B cell (primary cell): ENCODE measurements around the gene HIBCH. TPM values are rescaled to one million over a fixed set of nuclear protein-coding genes. Genes with fewer than 3 reads are reported as not detected.

ENCODE experiments used
- ATAC-seq: fragments of 200-7000 bp; cut with Tn5 transposase; one replicate; pipeline ENCODE4 v1.10.0; 2021; ENCODE audit warnings: low read depth, mild to moderate bottlenecking, moderate number of reproducible peaks, moderate library complexity
- CTCF ChIA-PET: fragments of 350-600 bp; sonication (Branson Sonifier 250); formaldehyde crosslinking; loops from one replicate; lab custom pipeline; 2021; ENCODE audit warnings: antibody characterized with exemption, inconsistent platforms; lab: Charles Lee
- POLR2A ChIA-PET: fragments of 350-600 bp; sonication (Branson Sonifier 250); formaldehyde crosslinking; loops from one replicate; lab custom pipeline; 2021; ENCODE audit warnings: antibody characterized with exemption; lab: Charles Lee
- DNase-seq: peaks from one replicate; pipeline ENCODE4 v3.0.0; 2013
- H2AFZ ChIP-seq: 2 replicates; pipeline ENCODE4 v1.6.1; 2012; ENCODE audit warnings: mild to moderate bottlenecking, low read depth, low read length; ENCODE audit not compliant: insufficient read depth, poor library complexity, severe bottlenecking
- H3K27ac ChIP-seq, 2 donors: 1 replicate in 1 of 2; 2 replicates in 1 of 2; pipeline ENCODE4 v1.5.1; 2012 to 2013; ENCODE audit warnings: low read length in 2 of 2, mild to moderate bottlenecking in 2 of 2, moderate library complexity in 1 of 2
- H3K27me3 ChIP-seq, 4 experiments: fragments of 200-600 bp in 1 of 4; sonication (generic) in 1 of 4; replicated peaks in 1 of 4; 1 replicate in 2 of 4; 2 replicates in 2 of 4; pipeline versions ENCODE4 v1.6.1 to v1.7.0; 2013 to 2016; ENCODE audit warnings: low read length in 3 of 4, mild to moderate bottlenecking in 2 of 4, mixed read lengths in 1 of 4, moderate library complexity in 1 of 4; ENCODE audit not compliant: insufficient read depth in 4 of 4, control insufficient read depth in 3 of 4; ENCODE audit errors: control extremely low read depth in 1 of 4
- H3K36me3 ChIP-seq, 2 experiments: replicated peaks in 1 of 2; 1 replicate in 1 of 2; 2 replicates in 1 of 2; pipeline versions ENCODE4 v1.6.1 to v1.7.1; 2013; ENCODE audit warnings: low read length in 1 of 2; ENCODE audit not compliant: insufficient read depth in 2 of 2, control insufficient read depth in 1 of 2; ENCODE audit errors: control extremely low read depth in 1 of 2, extremely low read depth in 1 of 2
- H3K4me1 ChIP-seq, 2 donors: fragments of 200-600 bp in 1 of 2; sonication (generic) in 1 of 2; 1 replicate in 1 of 2; 2 replicates in 1 of 2; pipeline versions ENCODE4 v1.5.1 to v1.6.1; 2013 to 2017; ENCODE audit warnings: low read length in 2 of 2; ENCODE audit not compliant: control insufficient read depth in 2 of 2, insufficient read depth in 2 of 2
- H3K4me2 ChIP-seq: replicated peaks from 2 replicates; pipeline ENCODE3; 2012; ENCODE audit warnings: mild to moderate bottlenecking, low read depth, low read length; ENCODE audit not compliant: poor library complexity, severe bottlenecking
- H3K4me3 ChIP-seq, 5 experiments: fragments of 200-600 bp in 1 of 5; sonication (generic) in 1 of 5; 1 replicate in 3 of 5; 2 replicates in 2 of 5; pipeline versions ENCODE4 v1.5.1 to v1.7.0; 2011 to 2016; ENCODE audit warnings: low read length in 4 of 5, mild to moderate bottlenecking in 4 of 5, low read depth in 2 of 5, control low read depth in 1 of 5, moderate library complexity in 1 of 5; ENCODE audit not compliant: insufficient read depth in 1 of 5; ENCODE audit errors: control extremely low read depth in 1 of 5, extremely low read depth in 1 of 5
- H3K79me2 ChIP-seq: fragments of 200-600 bp; sonication (generic); one replicate; pipeline ENCODE4 v1.6.0; 2016; ENCODE audit warnings: low read length; ENCODE audit not compliant: control insufficient read depth, insufficient read depth
- H3K9ac ChIP-seq: fragments of 200-600 bp; sonication (generic); 2 replicates; pipeline ENCODE4 v1.6.1; 2017; ENCODE audit warnings: mild to moderate bottlenecking, low read length, moderate library complexity
- H3K9me3 ChIP-seq, 3 donors: one replicate each; pipeline versions ENCODE4 v1.6.1 to v1.7.1; 2013; ENCODE audit warnings: low read length in 2 of 3; ENCODE audit not compliant: control insufficient read depth in 2 of 3, insufficient read depth in 1 of 3; ENCODE audit errors: control extremely low read depth in 1 of 3
- H4K20me1 ChIP-seq: 2 replicates; pipeline ENCODE4 v1.6.0; 2012; ENCODE audit warnings: mild to moderate bottlenecking, low read length; ENCODE audit not compliant: insufficient read depth, control insufficient read depth, poor library complexity, severe bottlenecking
- H3K27ac Mint-ChIP-seq: one replicate; pipeline ENCODE4 v1.8.0; 2021; ENCODE audit warnings: mixed read lengths
- H3K27me3 Mint-ChIP-seq: one replicate; pipeline ENCODE4 v1.8.0; 2021; ENCODE audit warnings: mixed read lengths
- H3K4me1 Mint-ChIP-seq: one replicate; pipeline ENCODE4 v1.8.0; 2021; ENCODE audit warnings: mixed read lengths
- H3K4me3 Mint-ChIP-seq: one replicate; pipeline ENCODE4 v1.8.0; 2021; ENCODE audit warnings: mixed read lengths
- H3K9me3 Mint-ChIP-seq: one replicate; pipeline ENCODE4 v1.8.0; 2022; ENCODE audit warnings: mixed read lengths; ENCODE audit not compliant: insufficient read depth
- CTCF ChIP-seq: fragments of 200-600 bp; IDR thresholded peaks from one replicate; pipeline ENCODE4 v1.8.0; 2022; ENCODE audit warnings: antibody characterized with exemption, mild to moderate bottlenecking
- EZH2 ChIP-seq: IDR thresholded peaks from 2 replicates; pipeline ENCODE4 v1.6.1; 2012; ENCODE audit warnings: borderline replicate concordance, low read depth, mild to moderate bottlenecking, moderate library complexity, low read length; ENCODE audit not compliant: insufficient read depth, poor library complexity, severe bottlenecking
- WGBS: methylation state at CpG from one replicate; pipeline ENCODE4 v1.1.5; 2013; ENCODE audit warnings: missing lambda C conversion rate; ENCODE audit not compliant: insufficient coverage; 5-methylcytosine and 5-hydroxymethylcytosine counted together
- intact Hi-C: fragments of 100-400 bp; cut with micrococcal nuclease; formaldehyde crosslinking; loops from one replicate; pipeline ENCODE4 v1.10.0; 2022
- polyA plus RNA-seq: library from polyadenylated mRNA; depleted of rRNA; stranded (reverse); fragments of >200 nt; gene quantifications from 2 replicates; pipeline ENCODE4 v1.2.3, GENCODE V29; 2012
- total RNA-seq, 2 donors: library from RNA; stranded (reverse); fragments of 120-200 nt in 1 of 2; gene quantifications; 1 replicate in 1 of 2; 2 replicates in 1 of 2; pipeline versions ENCODE4 v1.2.3 to v1.2.4, GENCODE V29; 2013 to 2022

HIBCH gene
- total and polyA plus RNA-seq, 2 donors (not counting 1 experiment from before 2014, with no cell fraction given) = 5.6 to 30.2 TPM

- Histone ChIP-seq H4K20me1 (peaks cover 12% of the 10 kb centered on the region), H3K9me3 (no peaks in the 10 kb centered on the region), H2AFZ (no peak overlapping the region), H3K27me3 (no peaks in the 10 kb centered on the region), H3K36me3 (peaks cover 20 to 21% of the 10 kb centered on the region in 2 experiments), H3K9ac (no peak overlapping the region), H3K4me3 (no peak overlapping the region), H3K4me2 (no peak overlapping the region), H3K79me2 (peaks cover 6% of the 10 kb centered on the region), H3K4me1 (no peaks in the 10 kb centered on the region), H3K27ac (no peak overlapping the region)
- ATAC-seq (no peak), DNase-seq (no peak)
- no peak for TF ChIP-seq EZH2
- TF ChIP-seq CTCF = no peak
- intact Hi-C loops = no loop called here
- peaks cover 4% of the 10 kb centered on the region for H3K4me1 Mint-ChIP-seq
- H3K4me3 Mint-ChIP-seq = no peak overlapping the region
- CTCF ChIA-PET = no interaction called here
- no CpG with 5 or more reads among the region's 1 CpG for WGBS
- no peaks in the 10 kb centered on the region for H3K27me3 Mint-ChIP-seq
- H3K9me3 Mint-ChIP-seq = peaks cover 5% of the 10 kb centered on the region
- POLR2A ChIA-PET = no interaction called here
- H3K27ac Mint-ChIP-seq = no peak overlapping the region
These were observed 17.6 kb downstream of the HIBCH start for GRCh38 chr2:190302052-190302451.

- no peak overlapping the region for H3K27ac Mint-ChIP-seq
- no peak for ATAC-seq
- no peak for DNase-seq
These were observed 18.6 kb downstream of the HIBCH start for GRCh38 chr2:190301032-190301431.

More at GRCh38 chr2:190301032-190301431, 18.6 kb downstream of the HIBCH start:
- H2AFZ ChIP-seq = no peak overlapping the region
- peaks cover 12% of the 10 kb centered on the region for H4K20me1 ChIP-seq
- H3K27me3 ChIP-seq = no peaks in the 10 kb centered on the region
- peaks cover 6% of the 10 kb centered on the region for H3K79me2 ChIP-seq
- H3K27me3 Mint-ChIP-seq = no peaks in the 10 kb centered on the region
- no peak overlapping the region for H3K4me2 ChIP-seq
- ChIA-PET POLR2A (no interaction called here), CTCF (no interaction called here)
- no peaks in the 10 kb centered on the region for H3K4me1 ChIP-seq
- no peak overlapping the region for H3K4me3 Mint-ChIP-seq
- H3K9me3 Mint-ChIP-seq = peaks cover 5% of the 10 kb centered on the region
- H3K4me3 ChIP-seq = no peak overlapping the region
- H3K36me3 ChIP-seq = peaks cover 18 to 26% of the 10 kb centered on the region in 2 experiments
- H3K9me3 ChIP-seq = no peaks in the 10 kb centered on the region
- H3K27ac ChIP-seq = no peak overlapping the region
- TF ChIP-seq EZH2 = no peak
- TF ChIP-seq CTCF = no peak
- H3K9ac ChIP-seq = no peak overlapping the region
- intact Hi-C loops = no loop called here
- peaks cover 4% of the 10 kb centered on the region for H3K4me1 Mint-ChIP-seq
